K562 (cell line): Measurements from ENCODE around the gene TMEM30A. TPM values are rescaled to one million over a fixed set of nuclear protein-coding genes. Genes with fewer than 3 reads are reported as not detected.

Experiments used
- ATAC-seq: fragments of 200-7000 bp; cut with Tn5 transposase; 3 replicates; pipeline ENCODE4 v1.9.1; 2020; ENCODE audit warnings: moderate library complexity
- BruUV-seq: library from RNA; stranded (reverse); fragments of 400-500 nt; replicated peaks from 2 replicates; lab custom pipeline; 2021; lab: Mats Ljungman, UMichigan
- CTCF ChIA-PET: fragments of 300-600 bp; formaldehyde crosslinking; extraction: SDS; loops from one replicate; lab custom pipeline; 2021; ENCODE audit warnings: low intra/inter-chr PET ratio; lab: Yijun Ruan, JAX
- POLR2A ChIA-PET: fragments of 300-600, 350-650 bp; sonication (Branson Sonifier 250); formaldehyde crosslinking; extraction: SDS; loops from one replicate; lab custom pipeline; 2021; ENCODE audit warnings: antibody characterized with exemption, inconsistent platforms; lab: Yijun Ruan, JAX
- DNase-seq, 4 experiments: peaks; one replicate each; pipeline versions ENCODE4 v3.0.0 to v3.0.0-alpha.2; 2011 to 2018; ENCODE audit warnings: low spot score in 3 of 4, mixed read lengths in 3 of 4; ENCODE audit errors: extremely low read depth in 1 of 4
- FAIRE-seq: peaks from 2 replicates; lab custom pipeline; 2011; peaks lifted over from hg19 to GRCh38; lab: Jason Lieb, UNC
- H2AFZ ChIP-seq: 2 replicates; pipeline ENCODE4 v1.6.0; 2011; ENCODE audit warnings: low read depth, low read length, control low read depth, inconsistent platforms
- H3K27ac ChIP-seq: fragments of 200-600 bp; 3 replicates; pipeline ENCODE4 v1.8.0; 2011; ENCODE audit warnings: low read depth, mild to moderate bottlenecking, control low read depth, inconsistent platforms, low read length, moderate library complexity, mixed read lengths; ENCODE audit errors: extremely low read depth
- H3K27me3 ChIP-seq, 2 experiments: fragments of 300-600 bp in 1 of 2; 2 replicates in 1 of 2; 3 replicates in 1 of 2; pipeline versions ENCODE4 v1.6.0 to v1.8.0; 2011; ENCODE audit warnings: inconsistent platforms in 2 of 2, low read length in 2 of 2, mild to moderate bottlenecking in 1 of 2, mixed read lengths in 1 of 2, moderate library complexity in 1 of 2; ENCODE audit not compliant: control insufficient read depth in 2 of 2, insufficient read depth in 2 of 2
- H3K36me3 ChIP-seq: fragments of 300-600 bp; 3 replicates; pipeline ENCODE4 v1.8.0; 2011; ENCODE audit warnings: mild to moderate bottlenecking, low read length, inconsistent platforms; ENCODE audit not compliant: control insufficient read depth, insufficient read depth
- H3K4me1 ChIP-seq, 2 experiments: fragments of 200-600 bp in 1 of 2; replicated peaks in 1 of 2; 2 replicates in 1 of 2; 3 replicates in 1 of 2; pipeline versions ENCODE4 v1.5.1 to v1.8.0; 2011; ENCODE audit warnings: inconsistent platforms in 2 of 2, low read length in 2 of 2, mild to moderate bottlenecking in 1 of 2, mixed read lengths in 1 of 2, moderate library complexity in 1 of 2; ENCODE audit not compliant: control insufficient read depth in 2 of 2, insufficient read depth in 2 of 2
- H3K4me2 ChIP-seq: 2 replicates; pipeline ENCODE4 v1.6.1; 2011; ENCODE audit warnings: low read length, control low read depth, inconsistent platforms, mixed read lengths; ENCODE audit not compliant: insufficient read depth
- H3K4me3 ChIP-seq: fragments of 200-600 bp; sonication (generic), shearing (Covaris generic); 2 replicates; pipeline ENCODE4 v1.5.1; 2016; ENCODE audit warnings: control low read depth, inconsistent platforms
- H3K79me2 ChIP-seq: fragments of 200-600 bp; 3 replicates; pipeline ENCODE4 v1.8.0; 2011; ENCODE audit warnings: low read length, inconsistent platforms; ENCODE audit not compliant: control insufficient read depth, insufficient read depth
- H3K9ac ChIP-seq, 2 experiments: 2 replicates each; pipeline versions ENCODE4 v1.6.0 to v1.6.1; 2011; ENCODE audit warnings: low read depth in 2 of 2, low read length in 2 of 2, control low read depth in 1 of 2, inconsistent platforms in 1 of 2, mild to moderate bottlenecking in 1 of 2, mixed read lengths in 1 of 2; ENCODE audit not compliant: insufficient read depth in 1 of 2
- H3K9me1 ChIP-seq: one replicate; pipeline ENCODE4 v1.6.0; 2011; ENCODE audit warnings: inconsistent platforms, mild to moderate bottlenecking, low read length, moderate library complexity; ENCODE audit not compliant: control insufficient read depth, insufficient read depth
- H3K9me3 ChIP-seq: replicated peaks from 2 replicates; pipeline ENCODE4 v1.5.1; 2011; ENCODE audit warnings: low read depth, low read length, inconsistent platforms; ENCODE audit not compliant: control insufficient read depth, insufficient read depth
- H4K20me1 ChIP-seq: replicated peaks from 2 replicates; pipeline ENCODE4 v1.6.1; 2011; ENCODE audit warnings: low read length, inconsistent platforms, mixed read lengths; ENCODE audit not compliant: control insufficient read depth, insufficient read depth
- CCAR2 ChIP-seq: fragments of 200-400 bp; formaldehyde crosslinking; IDR thresholded peaks from 2 replicates; pipeline ENCODE4 v1.6.1; 2017; ENCODE audit warnings: mild to moderate bottlenecking, low read depth, low read length
- NCOA4 ChIP-seq: fragments of 450-650 bp; IDR thresholded peaks from 2 replicates; pipeline ENCODE4 v1.6.1; 2018; ENCODE audit warnings: mild to moderate bottlenecking; ENCODE audit not compliant: partially characterized antibody
- SIN3A ChIP-seq, 2 experiments: fragments of 150-350 bp in 1 of 2; IDR thresholded peaks; 2 replicates each; pipeline ENCODE4 v1.6.1; 2011 to 2016; ENCODE audit warnings: borderline replicate concordance in 2 of 2, low read depth in 2 of 2, low read length in 2 of 2, mild to moderate bottlenecking in 2 of 2, moderate library complexity in 2 of 2; ENCODE audit not compliant: control insufficient read depth in 1 of 2
- SIN3B ChIP-seq: fragments of 450-650 bp; IDR thresholded peaks from 2 replicates; pipeline ENCODE4 v1.6.1; 2017; ENCODE audit warnings: low read depth, mild to moderate bottlenecking, moderate library complexity
- SRF ChIP-seq, 2 experiments: fragments of 250-450, 450-650 bp in 1 of 2; sonication (Bioruptor Pico) in 1 of 2; sonication (generic) in 1 of 2; formaldehyde crosslinking; IDR thresholded peaks; 2 replicates each; pipeline versions ENCODE4 v1.5.0 to v1.5.1; 2020 to 2022; ENCODE audit warnings: mild to moderate bottlenecking in 1 of 2, missing genetic modification reagents in 1 of 2
- WGBS: fragments of 100-300 bp; shearing (Covaris generic); methylation state at CpG from one replicate; pipeline ENCODE4 v1.1.6; 2016; ENCODE audit warnings: low coverage, mixed read lengths; ENCODE audit not compliant: insufficient coverage; ENCODE audit errors: missing lambda C conversion rate; 5-methylcytosine and 5-hydroxymethylcytosine counted together
- in situ Hi-C: fragments of 300-500 bp; cut with MboI; formaldehyde crosslinking; loops from 4 replicates; pipeline ENCODE4 v1.15.0; 2018; ENCODE audit warnings: inconsistent platforms, mixed read lengths
- intact Hi-C: fragments of 100-400 bp; cut with micrococcal nuclease; formaldehyde crosslinking; loops from 2 replicates; pipeline ENCODE4 v1.14.2; 2022
- polyA plus RNA-seq, 8 experiments: library from polyadenylated mRNA; depleted of rRNA in 4 of 8; stranded (reverse) in 5 of 8; unstranded in 3 of 8; fragments of >200 nt; fragmentation: Nextera tagmentation in 2 of 8; fragmentation: Illumina TruSeq in 1 of 8; extraction: Ambion mirVana in 2 of 8; extraction: Trizol in 1 of 8; gene quantifications; 2 replicates each; pipeline versions ENCODE4 v1.2.1 to v1.2.3, GENCODE V29; 2011 to 2014; ENCODE audit warnings: inconsistent platforms in 1 of 8, missing spikeins in 1 of 8
- total RNA-seq, 7 experiments: library from RNA; depleted of rRNA in 6 of 7; stranded (reverse); fragments of >200 nt in 6 of 7; fragmentation: Illumina TruSeq in 2 of 7; extraction: Trizol in 2 of 7; gene quantifications; 2 replicates each; pipeline versions ENCODE4 v1.2.1 to v1.2.3, GENCODE V29; 2011 to 2021; ENCODE audit warnings: low replicate concordance in 1 of 7
- TF ChIP-seq, protein P1 (sequence below): fragments of 250-450 bp; sonication (Bioruptor Pico); IDR thresholded peaks from 2 replicates; pipeline ENCODE4 v1.5.0; 2021; ENCODE audit warnings: mild to moderate bottlenecking, borderline replicate concordance

Gene TMEM30A
- total and polyA plus RNA-seq, 9 of the 15 experiments (the other 6 are each of a cell fraction or from before 2014, with no cell fraction given): 6.5 to 31.2 (median 16.3) TPM

DNA sequence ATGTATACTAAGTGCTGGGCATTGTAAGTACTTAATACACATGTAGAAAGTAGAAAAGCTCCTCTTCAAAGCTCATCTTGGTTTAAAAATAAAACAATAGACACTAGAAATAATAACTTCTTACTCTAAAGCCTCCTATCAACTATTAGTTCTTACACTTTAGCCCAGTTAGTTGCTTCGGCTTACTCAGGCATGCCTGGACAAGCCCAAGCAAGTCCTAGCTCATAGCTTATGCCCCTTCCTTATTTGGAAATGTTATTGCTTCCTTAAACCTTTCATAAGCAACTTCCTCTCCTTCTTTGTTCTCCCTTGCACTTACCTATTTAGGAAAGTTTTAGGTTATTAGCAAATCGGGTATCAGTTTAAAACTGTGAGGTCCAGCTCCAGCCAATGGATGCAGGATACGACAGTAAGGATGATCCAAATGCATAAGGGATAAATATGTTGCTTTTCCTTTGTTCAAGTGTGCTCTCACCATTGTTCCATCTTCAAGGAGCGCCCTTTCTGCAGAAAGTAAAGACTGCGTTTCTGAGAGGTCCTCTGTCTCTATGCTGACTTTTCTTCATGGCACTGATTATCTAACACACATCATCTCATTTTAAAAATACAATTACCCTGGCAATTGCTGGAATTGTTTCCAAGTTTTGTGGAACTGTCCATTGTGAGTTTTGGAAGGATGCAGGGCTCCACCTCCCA, 12.3 kb downstream of the TMEM30A start:
- ChIA-PET CTCF (no interaction called here), POLR2A (interaction anchor here (1.0 kb wide), 1 partner anchor 9 kb away, joined by 3 read pairs; no protein-coding TSS in a partner anchor)
- Histone ChIP-seq H3K27me3 (no peaks in the 10 kb centered on the region), H3K4me1 (no peaks in the 10 kb centered on the region), H2AFZ (no peak overlapping the region), H3K36me3 (peaks cover 17% of the 10 kb centered on the region; the same call in 2 of the 3 replicates), H3K9me1 (no peaks in the 10 kb centered on the region), H3K9me3 (no peaks in the 10 kb centered on the region), H3K79me2 (peaks cover 78% of the 10 kb centered on the region), H3K9ac (no peak overlapping the region), H4K20me1 (0 out of 2 replicates have a peak, but pooled peaks cover 3% of the 10 kb centered on the region), H3K4me2 (no peak overlapping the region), H3K4me3 (no peak overlapping the region), H3K27ac (no peak overlapping the region)
- TF ChIP-seq CCAR2 (no peak), SIN3A (IDR thresholded peaks at IDR 0.05; ENCODE audit: borderline replicate concordance in 2 of 2, control insufficient read depth in 1 of 2, low read depth in 2 of 2, low read length in 2 of 2) (no peak), NCOA4 (no peak), SRF (CRISPR knock-in tag; IDR thresholded peaks at IDR 0.05) (peak in 1 of 2 experiments; percentile 30; a peak in 1 of 4 replicates), SIN3B (no peak)
- TF ChIP-seq, protein P1, sequence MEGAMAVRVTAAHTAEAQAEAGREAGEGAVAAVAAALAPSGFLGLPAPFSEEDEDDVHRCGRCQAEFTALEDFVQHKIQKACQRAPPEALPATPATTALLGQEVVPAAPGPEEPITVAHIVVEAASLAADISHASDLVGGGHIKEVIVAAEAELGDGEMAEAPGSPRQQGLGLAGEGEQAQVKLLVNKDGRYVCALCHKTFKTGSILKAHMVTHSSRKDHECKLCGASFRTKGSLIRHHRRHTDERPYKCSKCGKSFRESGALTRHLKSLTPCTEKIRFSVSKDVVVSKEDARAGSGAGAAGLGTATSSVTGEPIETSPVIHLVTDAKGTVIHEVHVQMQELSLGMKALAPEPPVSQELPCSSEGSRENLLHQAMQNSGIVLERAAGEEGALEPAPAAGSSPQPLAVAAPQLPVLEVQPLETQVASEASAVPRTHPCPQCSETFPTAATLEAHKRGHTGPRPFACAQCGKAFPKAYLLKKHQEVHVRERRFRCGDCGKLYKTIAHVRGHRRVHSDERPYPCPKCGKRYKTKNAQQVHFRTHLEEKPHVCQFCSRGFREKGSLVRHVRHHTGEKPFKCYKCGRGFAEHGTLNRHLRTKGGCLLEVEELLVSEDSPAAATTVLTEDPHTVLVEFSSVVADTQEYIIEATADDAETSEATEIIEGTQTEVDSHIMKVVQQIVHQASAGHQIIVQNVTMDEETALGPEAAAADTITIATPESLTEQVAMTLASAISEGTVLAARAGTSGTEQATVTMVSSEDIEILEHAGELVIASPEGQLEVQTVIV (CRISPR knock-in tag): no peak
- ATAC-seq: no peak
- BruUV-seq: no TSS peak
- no peak for DNase-seq
- WGBS: 96% methylated on average over 5 of the region's 5 CpGs
- FAIRE-seq: no peak
- intact Hi-C loops (no loop called here), in situ Hi-C loops (no loop called here)
